ENCODE data around the gene NEXN. TPM values are rescaled to one million over a fixed set of nuclear protein-coding genes. Genes with fewer than 3 reads are reported as not detected.
A peak's percentile ranks its signal among the peaks of the same experiment; 100 is the strongest.

The NEXN gene
- total RNA-seq, 2 donors from 2014 or later: 5.7 TPM

DNA sequence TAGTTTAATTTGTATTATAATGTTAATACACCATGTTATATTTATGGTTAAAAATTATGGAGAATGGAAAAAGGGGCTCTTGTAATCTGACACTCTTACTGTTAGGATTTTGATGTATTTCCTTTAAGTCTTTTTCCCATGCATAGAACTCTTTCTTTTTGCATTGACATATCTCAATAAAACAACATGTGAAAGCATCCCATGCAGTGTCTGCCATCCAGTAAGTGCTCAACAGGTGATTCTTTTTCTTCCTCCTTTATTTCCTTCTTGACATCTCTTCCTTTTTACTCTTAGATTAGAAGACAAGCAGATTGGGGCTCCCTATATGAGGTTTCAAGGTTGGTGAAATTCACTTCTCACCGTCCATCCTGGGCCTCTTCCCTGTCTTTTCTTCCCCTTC lies 2.8 kb downstream of the NEXN start:
- Histone ChIP-seq H3K27ac (ENCODE audit: low read depth, low read length) (no peak overlapping the region), H3K9ac (ENCODE audit: extremely low read depth, low read length, poor library complexity, severe bottlenecking) (no peak overlapping the region), H3K4me3 (ENCODE audit: low read length) (no peak overlapping the region), H3K27me3 (ENCODE audit: control insufficient read depth, insufficient read depth, low read length, poor library complexity, severe bottlenecking) (no peaks in the 10 kb centered on the region), H3K36me3 (ENCODE audit: control insufficient read depth, insufficient read depth, low read length) (peaks cover 38% of the 10 kb centered on the region), H3K4me1 (ENCODE audit: control insufficient read depth, insufficient read depth, low read length) (no peaks in the 10 kb centered on the region), H3K9me3 (ENCODE audit: control insufficient read depth, low read length) (peaks cover under 1% of the 10 kb centered on the region)
- TF ChIP-seq CTCF (conservative IDR thresholded peaks at IDR 0.05): no peak
- 100% methylated on average over 1 of the region's 1 CpG for WGBS, 2 experiments (ENCODE audit: insufficient coverage in 1 of 2, insufficient read length in 1 of 2)
- no peak overlapping the region for H3K4me3 Mint-ChIP-seq
- H3K9me3 Mint-ChIP-seq: no peaks in the 10 kb centered on the region
- no peak for DNase-seq
- H3K27me3 Mint-ChIP-seq (ENCODE audit: insufficient read depth): peaks cover 10% of the 10 kb centered on the region
- H3K36me3 Mint-ChIP-seq (ENCODE audit: low read depth): peaks cover 5% of the 10 kb centered on the region
- peaks cover 6% of the 10 kb centered on the region for H3K4me1 Mint-ChIP-seq
- H3K27ac Mint-ChIP-seq: no peak overlapping the region

DNA sequence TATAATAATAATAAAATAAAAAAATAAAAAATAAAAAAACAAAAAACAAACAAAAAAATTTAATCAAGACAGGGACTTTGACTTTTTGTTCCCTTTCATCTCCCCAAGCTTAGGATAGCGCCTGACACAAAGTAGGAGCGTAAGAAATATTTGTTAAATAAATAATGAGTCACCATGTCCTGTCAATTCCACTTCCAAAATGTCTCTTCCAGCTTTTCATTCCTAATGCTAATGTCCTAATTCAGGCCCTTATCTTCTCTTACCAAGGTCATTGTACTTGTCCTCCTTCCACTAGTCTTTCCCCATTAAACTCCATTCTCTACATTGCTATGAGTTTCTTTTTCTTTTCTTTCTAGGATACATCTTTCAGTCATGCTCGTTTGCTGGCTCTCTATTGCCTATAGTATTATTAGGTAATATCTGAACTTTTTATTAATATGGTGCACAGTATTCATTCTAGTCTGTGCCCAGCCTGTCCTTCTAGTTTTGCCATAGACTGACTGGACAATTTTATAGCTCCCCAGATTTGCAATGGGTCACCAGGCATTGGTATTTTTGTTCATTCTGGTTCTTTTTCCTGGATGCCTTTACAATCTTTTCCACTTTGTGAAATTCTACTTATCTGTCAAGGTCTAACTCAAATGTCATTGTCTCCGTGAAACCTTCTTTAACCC lies 11.4 kb downstream of the NEXN start:
- Mint-ChIP-seq H3K27ac (no peak overlapping the region), H3K4me1 (peaks cover 3% of the 10 kb centered on the region), H3K9me3 (peaks cover 4% of the 10 kb centered on the region), H3K4me3 (no peak overlapping the region), H3K27me3 (ENCODE audit: insufficient read depth) (peaks cover 40% of the 10 kb centered on the region), H3K36me3 (ENCODE audit: low read depth) (peaks cover 2% of the 10 kb centered on the region)
- H3K36me3 ChIP-seq (ENCODE audit: control insufficient read depth, insufficient read depth, low read length): peaks cover 16% of the 10 kb centered on the region
- no peak for TF ChIP-seq CTCF (conservative IDR thresholded peaks at IDR 0.05)
- peaks cover 4% of the 10 kb centered on the region for H3K4me1 ChIP-seq (ENCODE audit: control insufficient read depth, insufficient read depth, low read length)
- H3K9ac ChIP-seq (ENCODE audit: extremely low read depth, low read length, poor library complexity, severe bottlenecking): no peak overlapping the region
- no peak overlapping the region for H3K27ac ChIP-seq (ENCODE audit: low read depth, low read length)
- no peak for DNase-seq
- H3K9me3 ChIP-seq (ENCODE audit: control insufficient read depth, low read length): peaks cover 3% of the 10 kb centered on the region
- no peak overlapping the region for H3K4me3 ChIP-seq (ENCODE audit: low read length)
- H3K27me3 ChIP-seq (ENCODE audit: control insufficient read depth, insufficient read depth, low read length, poor library complexity, severe bottlenecking): peaks cover 26% of the 10 kb centered on the region
- WGBS, 2 experiments (ENCODE audit: insufficient coverage in 1 of 2, insufficient read length in 1 of 2): 96% methylated on average over 4 of the region's 4 CpGs; no CpG with 5 or more reads in 1 of the 2 experiments

DNA sequence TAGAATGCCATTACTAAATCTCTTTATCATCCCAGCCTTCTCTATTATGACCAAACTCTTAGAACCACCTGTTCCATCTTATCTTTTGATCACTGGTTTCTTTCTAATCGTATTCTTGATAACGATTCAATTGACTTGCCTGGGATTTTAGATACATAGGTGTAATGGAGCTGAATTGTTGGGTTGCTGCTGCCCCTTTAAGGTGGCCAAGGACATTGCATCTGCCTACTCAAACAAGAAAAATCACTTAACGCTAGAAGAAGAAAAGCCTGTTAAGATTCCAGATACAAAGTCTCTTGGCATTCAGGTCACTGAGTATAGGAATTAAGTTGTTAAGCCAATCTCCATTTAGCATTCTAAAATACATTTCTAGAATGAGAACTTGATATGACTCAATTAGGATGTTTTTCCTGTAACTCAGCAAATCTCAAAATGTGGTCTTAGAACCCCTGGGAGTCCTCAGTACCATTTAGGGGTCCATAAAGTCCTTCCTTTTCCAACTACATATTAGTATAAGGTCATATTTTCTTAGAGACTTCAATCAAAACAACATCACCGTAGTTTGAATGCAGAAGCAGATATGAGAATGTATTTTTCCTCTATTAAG lies 12.4 kb downstream of the NEXN start:
- 43 to 50% methylated on average over 1 to 3 of the region's 4 CpGs for WGBS, 2 experiments (ENCODE audit: insufficient coverage in 1 of 2, insufficient read length in 1 of 2)
- H3K27ac Mint-ChIP-seq: no peak overlapping the region
- peak; percentile 75 for DNase-seq

More for the DNA sequence above, 12.4 kb downstream of the NEXN start:
- H3K27me3 ChIP-seq (ENCODE audit: control insufficient read depth, insufficient read depth, low read length, poor library complexity, severe bottlenecking): peaks cover 36% of the 10 kb centered on the region
- no peak overlapping the region for H3K27ac ChIP-seq (ENCODE audit: low read depth, low read length)
- Mint-ChIP-seq H3K4me1 (peaks cover 3% of the 10 kb centered on the region), H3K9me3 (peaks cover 4% of the 10 kb centered on the region), H3K4me3 (no peak overlapping the region), H3K36me3 (ENCODE audit: low read depth) (peaks cover 2% of the 10 kb centered on the region), H3K27me3 (ENCODE audit: insufficient read depth) (peaks cover 50% of the 10 kb centered on the region)
- H3K36me3 ChIP-seq (ENCODE audit: control insufficient read depth, insufficient read depth, low read length): peaks cover 11% of the 10 kb centered on the region
- peak; percentile 85 for TF ChIP-seq CTCF (conservative IDR thresholded peaks at IDR 0.05)
- H3K9me3 ChIP-seq (ENCODE audit: control insufficient read depth, low read length): peaks cover 3% of the 10 kb centered on the region
- H3K4me3 ChIP-seq (ENCODE audit: low read length): no peak overlapping the region
- no peak overlapping the region for H3K9ac ChIP-seq (ENCODE audit: extremely low read depth, low read length, poor library complexity, severe bottlenecking)
- peaks cover 4% of the 10 kb centered on the region for H3K4me1 ChIP-seq (ENCODE audit: control insufficient read depth, insufficient read depth, low read length)
